ENCODE results near the gene MDH2.
"Not testable (repeated sequence)": the region's sequence is repeated elsewhere in the genome, so short reads cannot be mapped to it uniquely, and the experiment has no call there.

The MDH2 gene

GRCh38 chr7:76077435-76077834 lies 29.5 kb downstream of the MDH2 start:
- no peak for ATAC-seq
- TF ChIP-seq RARB (CRISPR knock-in tag; IDR thresholded peaks at IDR 0.05): no peak

- no peak for ATAC-seq
- TF ChIP-seq TSHZ2 (CRISPR knock-in tag; IDR thresholded peaks at IDR 0.05) (no peak), ISL1 (CRISPR knock-in tag; IDR thresholded peaks at IDR 0.05) (no peak), BACH2 (CRISPR knock-in tag; IDR thresholded peaks at IDR 0.05; ENCODE audit: borderline replicate concordance) (no peak), TOX (CRISPR knock-in tag; IDR thresholded peaks at IDR 0.05; ENCODE audit: borderline replicate concordance) (no peak), GLIS3 (CRISPR knock-in tag; IDR thresholded peaks at IDR 0.05) (no peak), RARB (CRISPR knock-in tag; IDR thresholded peaks at IDR 0.05) (no peak), PATZ1 (CRISPR knock-in tag; IDR thresholded peaks at IDR 0.05; ENCODE audit: borderline replicate concordance) (no peak), ZNF8 (CRISPR knock-in tag; IDR thresholded peaks at IDR 0.05) (no peak), ZFP3 (CRISPR knock-in tag; IDR thresholded peaks at IDR 0.05) (no peak), CREB5 (CRISPR knock-in tag; IDR thresholded peaks at IDR 0.05; ENCODE audit: low read depth) (no peak)
Measured at GRCh38 chr7:76080204-76080603, 32.3 kb downstream of the MDH2 start.

GRCh38 chr7:76084115-76084514 lies 36.2 kb downstream of the MDH2 start:
- ATAC-seq: not testable (repeated sequence)

GRCh38 chr7:76086070-76086469 lies 38.2 kb downstream of the MDH2 start:
- ATAC-seq: no peak
- TF ChIP-seq ZNF565 (CRISPR knock-in tag; conservative IDR thresholded peaks at IDR 0.05; ENCODE audit: low read depth): no peak
- TF ChIP-seq OSR1 (CRISPR knock-in tag; IDR thresholded peaks at IDR 0.05): no peak
- no peak for TF ChIP-seq ZNF8 (CRISPR knock-in tag; IDR thresholded peaks at IDR 0.05)
- no peak for TF ChIP-seq ESRRG (CRISPR knock-in tag; IDR thresholded peaks at IDR 0.05)
- no peak for TF ChIP-seq BACH2 (CRISPR knock-in tag; IDR thresholded peaks at IDR 0.05; ENCODE audit: borderline replicate concordance)
- TF ChIP-seq PPARA (CRISPR knock-in tag; IDR thresholded peaks at IDR 0.05; ENCODE audit: borderline replicate concordance): no peak
- TF ChIP-seq POU6F1 (CRISPR knock-in tag; IDR thresholded peaks at IDR 0.05; ENCODE audit: borderline replicate concordance, low read depth): no peak
- TF ChIP-seq GLIS3 (CRISPR knock-in tag; IDR thresholded peaks at IDR 0.05): no peak
- TF ChIP-seq TOX (CRISPR knock-in tag; IDR thresholded peaks at IDR 0.05; ENCODE audit: borderline replicate concordance): no peak
- no peak for TF ChIP-seq ZFP30 (CRISPR knock-in tag; IDR thresholded peaks at IDR 0.05)
- TF ChIP-seq RARB (CRISPR knock-in tag; IDR thresholded peaks at IDR 0.05): no peak
- no peak for TF ChIP-seq CSRNP3 (CRISPR knock-in tag; IDR thresholded peaks at IDR 0.05)
- TF ChIP-seq TSHZ2 (CRISPR knock-in tag; IDR thresholded peaks at IDR 0.05): no peak
- TF ChIP-seq CSDC2 (CRISPR knock-in tag; IDR thresholded peaks at IDR 0.05): no peak
- TF ChIP-seq ARNTL (CRISPR knock-in tag; IDR thresholded peaks at IDR 0.05; ENCODE audit: borderline replicate concordance, low read depth): no peak
- no peak for TF ChIP-seq TCF4 (CRISPR knock-in tag; IDR thresholded peaks at IDR 0.05; ENCODE audit: borderline replicate concordance)
- TF ChIP-seq CREB5 (CRISPR knock-in tag; IDR thresholded peaks at IDR 0.05; ENCODE audit: low read depth): no peak

Measured in SK-N-SH treated with all-trans-retinoic acid at 6 μM for 48 hours (cell line).